Panc1 (cell line): ENCODE results near the gene BACH2. TPM values are rescaled to one million over a fixed set of nuclear protein-coding genes. Genes with fewer than 3 reads are reported as not detected.

Experiments
- ATAC-seq: fragments of 200-7000 bp; cut with Tn5 transposase; 2 replicates; pipeline ENCODE4 v1.9.1; 2020; ENCODE audit warnings: mild to moderate bottlenecking, moderate library complexity
- BruUV-seq: library from RNA; stranded (reverse); fragments of 400-500 nt; replicated peaks from 2 replicates; lab custom pipeline; 2021; lab: Mats Ljungman, UMichigan
- CTCF ChIA-PET: fragments of 300-600 bp; sonication (Branson Sonifier 250); formaldehyde crosslinking; loops from one replicate; lab custom pipeline; 2022; ENCODE audit warnings: antibody characterized with exemption; lab: Charles Lee
- POLR2A ChIA-PET: fragments of 300-600 bp; sonication (Branson Sonifier 250); formaldehyde crosslinking; loops from one replicate; lab custom pipeline; 2022; ENCODE audit warnings: antibody characterized with exemption; lab: Charles Lee
- DNase-seq: peaks from one replicate; pipeline ENCODE4 v3.0.0-alpha.2; 2010; ENCODE audit warnings: low read depth, low spot score
- H3K27ac ChIP-seq: 2 replicates; pipeline ENCODE4 v1.5.1; 2011; ENCODE audit warnings: mild to moderate bottlenecking, low read length, inconsistent platforms
- H3K27me3 ChIP-seq: fragments of 200-500 bp; sonication (Bioruptor generic); 2 replicates; pipeline ENCODE4 v1.6.0; 2014; ENCODE audit warnings: low read length, inconsistent platforms; ENCODE audit not compliant: control insufficient read depth, insufficient read depth
- H3K36me3 ChIP-seq: fragments of 200-500 bp; sonication (Bioruptor generic); 2 replicates; pipeline ENCODE4 v1.5.1; 2014; ENCODE audit warnings: inconsistent platforms, mild to moderate bottlenecking, low read length, moderate library complexity; ENCODE audit not compliant: control insufficient read depth, insufficient read depth
- H3K4me1 ChIP-seq: 2 replicates; pipeline ENCODE4 v1.5.1; 2011; ENCODE audit warnings: inconsistent platforms, mild to moderate bottlenecking, low read length, moderate library complexity; ENCODE audit not compliant: control insufficient read depth, insufficient read depth
- H3K4me3 ChIP-seq, 2 experiments: 2 replicates each; pipeline ENCODE4 v1.5.1; 2011 to 2012; ENCODE audit warnings: low read depth in 2 of 2, low read length in 2 of 2, mild to moderate bottlenecking in 2 of 2, inconsistent platforms in 1 of 2, moderate library complexity in 1 of 2
- H3K9me3 ChIP-seq: fragments of 200-500 bp; sonication (Bioruptor generic); 2 replicates; pipeline ENCODE4 v1.5.1; 2014; ENCODE audit warnings: low read depth, mild to moderate bottlenecking, inconsistent platforms, low read length, moderate library complexity; ENCODE audit not compliant: control insufficient read depth, insufficient read depth
- CTCF ChIP-seq: fragments of 450-650 bp; IDR thresholded peaks from 2 replicates; pipeline ENCODE4 v1.5.1; 2017; ENCODE audit warnings: mild to moderate bottlenecking
- POLR2AphosphoS5 ChIP-seq: IDR thresholded peaks from 2 replicates; pipeline ENCODE4 v1.6.1; 2012; ENCODE audit warnings: mild to moderate bottlenecking, low read depth, low read length, moderate library complexity
- REST ChIP-seq, 2 experiments: IDR thresholded peaks; 2 replicates each; pipeline ENCODE4 v1.6.1; 2011 to 2012; ENCODE audit warnings: low read depth in 2 of 2, control low read depth in 1 of 2, low read length in 1 of 2, mild to moderate bottlenecking in 1 of 2, moderate library complexity in 1 of 2; ENCODE audit not compliant: insufficient read depth in 1 of 2
- SIN3A ChIP-seq: IDR thresholded peaks from 2 replicates; pipeline ENCODE4 v1.6.1; 2012; ENCODE audit warnings: low read depth, mild to moderate bottlenecking, low read length, moderate library complexity, borderline replicate concordance; ENCODE audit not compliant: insufficient read depth
- TCF7L2 ChIP-seq: IDR thresholded peaks from 2 replicates; pipeline ENCODE4 v1.6.1; 2011; ENCODE audit warnings: mild to moderate bottlenecking, low read depth, low read length, inconsistent platforms
- in situ Hi-C: cut with HindIII; loops from 2 replicates; pipeline ENCODE4 v1.10.0; 2016; ENCODE audit warnings: low sequenced_read_pairs, low pct_unique_long_range_greater_than_20kb
- intact Hi-C: fragments of 100-400 bp; cut with micrococcal nuclease; formaldehyde crosslinking; loops from one replicate; pipeline ENCODE4 v1.10.0; 2022; ENCODE audit not compliant: unreplicated experiment
- total RNA-seq: library from RNA; stranded (reverse); gene quantifications from one replicate; pipeline ENCODE4 v1.2.1, GENCODE V29; 2021; ENCODE audit not compliant: unreplicated experiment

The BACH2 gene
- total RNA-seq, 1 experiment from 2014 or later, result 1.6 TPM

DNA sequence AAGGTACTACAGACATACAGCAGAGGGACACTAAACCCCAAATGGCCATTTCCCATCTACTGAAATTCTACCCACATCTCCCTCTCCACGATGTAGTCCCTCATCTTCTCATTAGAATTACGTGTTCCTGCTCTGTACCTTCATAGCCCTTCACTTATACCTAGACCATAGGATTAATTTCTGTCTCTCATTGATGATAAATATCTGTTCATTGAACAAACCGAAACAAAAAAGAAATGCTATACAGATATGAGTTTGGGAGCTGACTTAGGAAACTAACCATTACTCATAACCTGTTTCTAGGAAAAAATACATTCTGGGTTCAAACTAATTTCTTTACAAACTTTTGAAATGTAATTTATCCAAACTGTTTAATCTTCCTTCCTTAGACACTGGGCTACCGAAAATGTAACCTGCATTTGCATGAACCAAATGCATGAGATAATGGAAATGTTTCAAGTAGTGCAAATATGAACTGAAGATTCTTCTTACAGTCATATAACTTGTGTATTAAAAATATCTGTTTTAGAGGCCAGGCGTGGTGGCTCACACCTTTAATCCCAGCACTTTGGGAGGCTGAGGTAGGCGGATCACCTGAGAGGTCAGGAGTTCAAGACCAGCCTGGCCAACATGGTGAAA lies 317.0 kb downstream of the BACH2 start:
- intact Hi-C loops (no loop called here), in situ Hi-C loops (no loop called here)
- ATAC-seq (no peak), DNase-seq (no peak)
- Histone ChIP-seq H3K4me3 (no peak overlapping the region), H3K27me3 (no peaks in the 10 kb centered on the region; the same call in 1 of the 2 replicates), H3K27ac (no peak overlapping the region), H3K36me3 (no peaks in the 10 kb centered on the region), H3K4me1 (no peaks in the 10 kb centered on the region), H3K9me3 (no peaks in the 10 kb centered on the region)
- ChIA-PET CTCF (no interaction called here), POLR2A (no interaction called here)
- TF ChIP-seq SIN3A (no peak), REST (IDR thresholded peaks at IDR 0.05; ENCODE audit: insufficient read depth in 1 of 2, low read depth in 2 of 2, low read length in 1 of 2) (no peak), TCF7L2 (no peak), POLR2AphosphoS5 (no peak), CTCF (no peak)
- no TSS peak for BruUV-seq

DNA sequence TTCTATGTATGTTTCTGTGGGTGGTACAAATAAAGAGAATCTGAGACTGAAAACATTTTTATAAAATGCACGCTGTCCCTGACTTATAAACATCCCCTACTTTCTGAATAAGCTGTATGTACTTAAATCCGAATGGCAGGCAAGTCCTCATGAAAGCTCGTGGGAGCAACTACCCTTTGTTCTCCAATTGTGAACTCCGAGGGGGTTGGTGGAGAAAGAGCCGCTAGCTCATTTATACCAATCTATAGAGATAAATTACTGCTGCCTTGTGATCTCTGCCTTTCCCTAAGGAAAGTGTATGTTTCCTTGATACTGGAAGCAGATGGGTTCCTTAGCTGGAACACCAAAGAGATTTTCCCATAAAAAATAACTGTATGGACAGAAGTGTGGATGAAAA lies 317.9 kb downstream of the BACH2 start:
- ATAC-seq, result no peak
- Histone ChIP-seq H3K4me1 (no peaks in the 10 kb centered on the region), H3K27ac (no peak overlapping the region), H3K4me3 (no peak overlapping the region), H3K36me3 (no peaks in the 10 kb centered on the region), H3K9me3 (no peaks in the 10 kb centered on the region), H3K27me3 (no peaks in the 10 kb centered on the region; the same call in 1 of the 2 replicates)
- intact Hi-C loops (no loop called here), in situ Hi-C loops (no loop called here)
- ChIA-PET CTCF (no interaction called here), POLR2A (no interaction called here)
- DNase-seq, result no peak
- no TSS peak for BruUV-seq
- no peak for TF ChIP-seq TCF7L2
- no peak for TF ChIP-seq CTCF
- no peak for TF ChIP-seq POLR2AphosphoS5
- TF ChIP-seq REST (IDR thresholded peaks at IDR 0.05; ENCODE audit: insufficient read depth in 1 of 2, low read depth in 2 of 2, low read length in 1 of 2), result no peak
- TF ChIP-seq SIN3A, result no peak
